Type B pancreatic cell (in vitro differentiated cells): ENCODE measurements around the gene CCDC85A. TPM values are rescaled to one million over a fixed set of nuclear protein-coding genes. Genes with fewer than 3 reads are reported as not detected.

ENCODE experiments used
- DNase-seq: peaks from one replicate; pipeline ENCODE4 v3.0.0; 2021; ENCODE audit warnings: mixed read lengths; ENCODE audit not compliant: unreplicated experiment; ENCODE audit errors: extremely low spot score
- H3K27ac Mint-ChIP-seq: 2 replicates; pipeline ENCODE4 v1.8.0; 2021; ENCODE audit warnings: mild to moderate bottlenecking, mixed read lengths
- H3K27me3 Mint-ChIP-seq: 2 replicates; pipeline ENCODE4 v1.8.0; 2021; ENCODE audit warnings: mixed read lengths
- H3K36me3 Mint-ChIP-seq: 2 replicates; pipeline ENCODE4 v1.8.0; 2021; ENCODE audit warnings: mixed read lengths
- H3K4me1 Mint-ChIP-seq: one replicate; pipeline ENCODE4 v1.8.0; 2021; ENCODE audit warnings: mixed read lengths; ENCODE audit not compliant: unreplicated experiment
- H3K4me3 Mint-ChIP-seq: 2 replicates; pipeline ENCODE4 v1.8.0; 2021; ENCODE audit warnings: mild to moderate bottlenecking, mixed read lengths
- H3K9me3 Mint-ChIP-seq: 2 replicates; pipeline ENCODE4 v1.8.0; 2021; ENCODE audit warnings: mixed read lengths
- total RNA-seq: library from RNA; stranded (reverse); gene quantifications from 2 replicates; pipeline ENCODE4 v1.2.1, GENCODE V29; 2021; ENCODE audit warnings: low replicate concordance
- TF ChIP-seq, protein P1 (sequence below): fragments of 200-600 bp; sonication (generic); conservative IDR thresholded peaks from 2 replicates; pipeline ENCODE4 v1.5.0; 2021; ENCODE audit warnings: antibody characterized with exemption, mild to moderate bottlenecking

CCDC85A gene
- total RNA-seq, 1 donor from 2014 or later: 2.1 TPM

- Mint-ChIP-seq H3K4me3 (no peak overlapping the region), H3K9me3 (no peaks in the 10 kb centered on the region), H3K27me3 (peaks cover 11% of the 10 kb centered on the region), H3K27ac (no peak overlapping the region), H3K4me1 (peaks cover 11% of the 10 kb centered on the region), H3K36me3 (no peaks in the 10 kb centered on the region)
- TF ChIP-seq, protein P1, sequence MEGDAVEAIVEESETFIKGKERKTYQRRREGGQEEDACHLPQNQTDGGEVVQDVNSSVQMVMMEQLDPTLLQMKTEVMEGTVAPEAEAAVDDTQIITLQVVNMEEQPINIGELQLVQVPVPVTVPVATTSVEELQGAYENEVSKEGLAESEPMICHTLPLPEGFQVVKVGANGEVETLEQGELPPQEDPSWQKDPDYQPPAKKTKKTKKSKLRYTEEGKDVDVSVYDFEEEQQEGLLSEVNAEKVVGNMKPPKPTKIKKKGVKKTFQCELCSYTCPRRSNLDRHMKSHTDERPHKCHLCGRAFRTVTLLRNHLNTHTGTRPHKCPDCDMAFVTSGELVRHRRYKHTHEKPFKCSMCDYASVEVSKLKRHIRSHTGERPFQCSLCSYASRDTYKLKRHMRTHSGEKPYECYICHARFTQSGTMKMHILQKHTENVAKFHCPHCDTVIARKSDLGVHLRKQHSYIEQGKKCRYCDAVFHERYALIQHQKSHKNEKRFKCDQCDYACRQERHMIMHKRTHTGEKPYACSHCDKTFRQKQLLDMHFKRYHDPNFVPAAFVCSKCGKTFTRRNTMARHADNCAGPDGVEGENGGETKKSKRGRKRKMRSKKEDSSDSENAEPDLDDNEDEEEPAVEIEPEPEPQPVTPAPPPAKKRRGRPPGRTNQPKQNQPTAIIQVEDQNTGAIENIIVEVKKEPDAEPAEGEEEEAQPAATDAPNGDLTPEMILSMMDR: no peak
- no peak for DNase-seq
These were observed 131.6 kb downstream of the CCDC85A start for GRCh38 chr2:56315376-56315775.

DNA sequence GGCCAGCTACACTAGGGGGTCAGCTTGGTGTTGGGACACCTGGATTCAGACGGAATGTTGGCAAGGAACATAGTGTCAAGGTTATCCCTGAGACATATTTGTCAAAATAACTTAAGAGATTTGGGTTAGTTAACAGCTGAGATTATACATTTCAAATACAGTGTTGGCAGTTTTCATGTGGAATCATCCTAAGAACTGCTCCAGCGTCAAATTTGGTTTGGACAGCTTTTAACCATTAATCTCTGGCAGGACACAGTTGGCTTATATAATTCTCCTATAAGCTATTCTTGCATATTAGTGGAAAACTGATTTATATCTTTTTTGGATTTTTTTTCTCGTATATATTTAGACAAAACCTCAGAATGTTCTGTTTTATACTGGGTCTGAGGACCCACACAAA is 132.2 kb downstream of the CCDC85A start:
- Mint-ChIP-seq H3K4me1 (peaks cover 11% of the 10 kb centered on the region), H3K9me3 (no peaks in the 10 kb centered on the region), H3K27me3 (peaks cover 11% of the 10 kb centered on the region), H3K27ac (no peak overlapping the region), H3K36me3 (no peaks in the 10 kb centered on the region), H3K4me3 (no peak overlapping the region)
- no peak for DNase-seq
- TF ChIP-seq, protein P1: no peak

DNA sequence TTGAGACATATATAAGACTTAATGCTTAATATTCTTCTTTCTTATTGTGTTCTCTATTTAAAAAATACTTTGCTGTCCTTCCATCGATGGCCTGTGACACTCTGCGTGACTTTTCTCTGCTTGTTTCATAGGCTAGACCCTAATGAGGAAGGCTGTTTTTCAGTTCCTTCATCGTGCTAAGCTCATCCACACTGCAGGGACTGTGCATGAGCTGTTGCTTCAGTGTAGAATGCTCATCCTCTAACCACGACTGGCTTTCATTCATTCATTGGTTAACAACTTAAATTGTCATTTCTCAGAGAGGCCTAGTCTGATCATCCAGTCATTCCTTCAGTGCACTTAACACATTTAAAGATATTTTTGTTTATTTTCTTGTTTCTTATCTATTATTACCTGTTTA is 134.4 kb downstream of the CCDC85A start:
- peaks cover 11% of the 10 kb centered on the region for H3K4me1 Mint-ChIP-seq
- no peaks in the 10 kb centered on the region for H3K9me3 Mint-ChIP-seq
- peaks cover 11% of the 10 kb centered on the region for H3K27me3 Mint-ChIP-seq

DNA sequence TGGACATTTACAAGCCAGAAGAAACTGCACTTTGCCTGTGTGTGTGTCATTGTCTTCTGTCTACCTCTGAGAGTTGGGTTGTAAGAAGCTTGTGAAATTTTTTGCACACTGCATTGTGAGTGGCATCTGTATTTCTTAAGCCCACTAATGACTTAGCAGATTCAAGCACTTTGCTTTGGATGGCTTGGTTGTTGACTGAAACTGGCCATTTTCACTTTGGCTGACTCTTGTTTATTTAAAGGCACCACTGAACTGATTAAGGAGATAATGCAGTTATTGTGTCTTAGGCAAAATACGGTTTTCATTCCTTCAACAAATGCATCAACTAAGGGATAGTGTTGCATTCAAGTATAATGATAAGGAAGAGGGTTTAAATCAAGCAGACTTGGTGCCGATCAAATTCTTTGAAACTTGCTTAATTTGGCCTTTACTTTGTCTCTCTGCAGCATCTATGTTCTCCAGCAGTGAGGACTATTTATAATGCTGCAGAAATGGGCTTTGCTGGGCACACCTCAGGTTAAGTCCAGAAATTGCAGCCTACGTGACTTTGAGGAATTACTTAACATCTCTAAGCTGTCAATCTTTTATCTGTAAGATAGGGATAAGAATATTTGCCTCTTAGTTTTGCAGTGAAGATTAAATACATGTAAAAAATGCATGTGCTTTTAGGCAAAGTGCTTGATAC is 142.0 kb downstream of the CCDC85A start:
- Mint-ChIP-seq H3K4me3 (no peak overlapping the region), H3K27me3 (peaks cover 9% of the 10 kb centered on the region), H3K36me3 (no peaks in the 10 kb centered on the region), H3K27ac (no peak overlapping the region), H3K9me3 (no peaks in the 10 kb centered on the region), H3K4me1 (no peaks in the 10 kb centered on the region)
- no peak for DNase-seq
- TF ChIP-seq, protein P1: no peak

More for the DNA sequence above, 134.4 kb downstream of the CCDC85A start:
- TF ChIP-seq, protein P1: no peak
- Mint-ChIP-seq H3K27ac (no peak overlapping the region), H3K36me3 (no peaks in the 10 kb centered on the region), H3K4me3 (no peak overlapping the region)
- DNase-seq: no peak

- TF ChIP-seq, protein P1: no peak
- Mint-ChIP-seq H3K9me3 (no peaks in the 10 kb centered on the region), H3K27me3 (peaks cover 12% of the 10 kb centered on the region), H3K27ac (no peak overlapping the region), H3K4me3 (no peak overlapping the region), H3K36me3 (no peaks in the 10 kb centered on the region), H3K4me1 (no peaks in the 10 kb centered on the region)
- no peak for DNase-seq
These were observed 142.6 kb downstream of the CCDC85A start for GRCh38 chr2:56326346-56326741.
